HepG2 (cell line): Measurements from ENCODE around the gene HSD3B1. TPM values are rescaled to one million over a fixed set of nuclear protein-coding genes. Genes with fewer than 3 reads are reported as not detected.
A peak's percentile ranks its signal among the peaks of the same experiment; 100 is the strongest.

ENCODE experiments used
- ATAC-seq: fragments of 200-7000 bp; cut with Tn5 transposase; 3 replicates; pipeline ENCODE4 v1.9.1; 2020; ENCODE audit warnings: mild to moderate bottlenecking, moderate library complexity
- BruUV-seq: library from RNA; stranded (reverse); fragments of 400-500 nt; replicated peaks from 2 replicates; lab custom pipeline; 2021; lab: Mats Ljungman, UMichigan
- CTCF ChIA-PET: fragments of 300-600 bp; formaldehyde crosslinking; extraction: SDS; loops from one replicate; lab custom pipeline; 2021; ENCODE audit warnings: low total read pairs, inconsistent platforms, low intra/inter-chr PET ratio; lab: Yijun Ruan, JAX
- POLR2A ChIA-PET: fragments of 350-600 bp; sonication (Branson Sonifier 250); formaldehyde crosslinking; loops from one replicate; lab custom pipeline; 2020; ENCODE audit warnings: antibody characterized with exemption, inconsistent platforms; lab: Yijun Ruan, JAX
- DNase-seq: peaks from one replicate; pipeline ENCODE4 v3.0.0-alpha.2; 2015; ENCODE audit warnings: low spot score
- FAIRE-seq: peaks from 3 replicates; lab custom pipeline; 2011; peaks lifted over from hg19 to GRCh38; lab: Jason Lieb, UNC
- H2AFZ ChIP-seq: one replicate; pipeline ENCODE4 v1.6.1; 2011; ENCODE audit warnings: low read length, inconsistent platforms
- H3K27ac ChIP-seq: fragments of 300-600 bp; 3 replicates; pipeline ENCODE4 v1.8.0; 2011; ENCODE audit warnings: mixed run types, mild to moderate bottlenecking, mixed read lengths, low read length, inconsistent platforms; ENCODE audit not compliant: insufficient read depth; ENCODE audit errors: extremely low read length
- H3K27me3 ChIP-seq, 2 experiments: fragments of 200-600 bp in 1 of 2; 2 replicates in 1 of 2; 3 replicates in 1 of 2; pipeline versions ENCODE4 v1.6.0 to v1.8.0; 2011; ENCODE audit warnings: low read length in 2 of 2, mild to moderate bottlenecking in 2 of 2, moderate library complexity in 2 of 2, inconsistent platforms in 1 of 2; ENCODE audit not compliant: insufficient read depth in 2 of 2, control insufficient read depth in 1 of 2
- H3K36me3 ChIP-seq, 2 experiments: fragments of 200-600 bp in 1 of 2; replicated peaks in 1 of 2; 2 replicates in 1 of 2; 3 replicates in 1 of 2; pipeline versions ENCODE4 v1.5.1 to v1.8.0; 2011; ENCODE audit warnings: low read length in 2 of 2, inconsistent platforms in 1 of 2; ENCODE audit not compliant: insufficient read depth in 2 of 2, control insufficient read depth in 1 of 2
- H3K4me1 ChIP-seq: 2 replicates; pipeline ENCODE4 v1.5.1; 2012; ENCODE audit warnings: low read length, inconsistent platforms; ENCODE audit not compliant: insufficient read depth
- H3K4me2 ChIP-seq: 2 replicates; pipeline ENCODE4 v1.6.0; 2011; ENCODE audit warnings: low read depth, low read length, inconsistent platforms
- H3K4me3 ChIP-seq, 3 experiments: fragments of 200-600 bp in 1 of 3; sonication (generic), shearing (Covaris generic) in 1 of 3; replicated peaks in 1 of 3; 2 replicates each; pipeline ENCODE4 v1.5.1; 2011 to 2016; ENCODE audit warnings: low read length in 3 of 3, inconsistent platforms in 2 of 3, low read depth in 2 of 3, mild to moderate bottlenecking in 2 of 3, control low read depth in 1 of 3, mixed read lengths in 1 of 3; ENCODE audit not compliant: insufficient read depth in 1 of 3
- H3K79me2 ChIP-seq: one replicate; pipeline ENCODE4 v1.6.1; 2011; ENCODE audit warnings: low read length, inconsistent platforms; ENCODE audit not compliant: insufficient read depth
- H3K9ac ChIP-seq: 2 replicates; pipeline ENCODE4 v1.6.0; 2011; ENCODE audit warnings: mild to moderate bottlenecking, low read depth, low read length, inconsistent platforms; ENCODE audit not compliant: insufficient read depth
- H3K9me3 ChIP-seq: 2 replicates; pipeline ENCODE4 v1.5.1; 2012; ENCODE audit warnings: mild to moderate bottlenecking, low read length
- H4K20me1 ChIP-seq: 2 replicates; pipeline ENCODE4 v1.6.0; 2011; ENCODE audit warnings: inconsistent platforms, mild to moderate bottlenecking, low read length, moderate library complexity; ENCODE audit not compliant: insufficient read depth
- FOXO1 ChIP-seq: sonication (generic); formaldehyde crosslinking; IDR thresholded peaks from 2 replicates; pipeline ENCODE4 v1.4.0; 2020; ENCODE audit warnings: missing genetic modification reagents
- HMG20B ChIP-seq: conservative IDR thresholded peaks from 2 replicates; pipeline ENCODE4 v1.6.1; 2016; ENCODE audit warnings: missing genetic modification reagents, missing compliant biosample characterization
- KLF11 ChIP-seq: IDR thresholded peaks from 2 replicates; pipeline ENCODE4 v1.6.1; 2016; ENCODE audit warnings: missing compliant biosample characterization
- MAF1 ChIP-seq: sonication (generic); formaldehyde crosslinking; IDR thresholded peaks from 2 replicates; pipeline ENCODE4 v1.5.0; 2020; ENCODE audit warnings: missing genetic modification reagents, borderline replicate concordance
- POGZ ChIP-seq: sonication (generic); formaldehyde crosslinking; IDR thresholded peaks from 2 replicates; pipeline ENCODE4 v1.4.0; 2020; ENCODE audit warnings: mild to moderate bottlenecking, missing genetic modification reagents
- STAG1 ChIP-seq: sonication (generic); formaldehyde crosslinking; IDR thresholded peaks from 2 replicates; pipeline ENCODE4 v1.4.0; 2020; ENCODE audit warnings: missing genetic modification reagents
- XRCC5 ChIP-seq: fragments of 200-400 bp; formaldehyde crosslinking; optimal IDR thresholded peaks from 2 replicates; pipeline ENCODE3; 2017; ENCODE audit warnings: mild to moderate bottlenecking, low read length
- ZNF512B ChIP-seq: sonication (generic); formaldehyde crosslinking; IDR thresholded peaks from 2 replicates; pipeline ENCODE4 v1.5.1; 2020; ENCODE audit warnings: missing genetic modification reagents, mild to moderate bottlenecking, borderline replicate concordance
- WGBS: methylation state at CpG from one replicate; pipeline ENCODE4 v1.1.6; 2017; ENCODE audit warnings: low lambda C conversion rate; 5-methylcytosine and 5-hydroxymethylcytosine counted together
- in situ Hi-C: cut with HindIII; loops from 2 replicates; pipeline ENCODE4 v1.10.0; 2017; ENCODE audit warnings: low pct_unique_long_range_greater_than_20kb; ENCODE audit not compliant: extremely low pct_ligation_motif_present
- intact Hi-C: fragments of 100-400 bp; cut with micrococcal nuclease; formaldehyde crosslinking; loops from one replicate; pipeline ENCODE4 v1.10.0; 2022; ENCODE audit not compliant: unreplicated experiment
- polyA plus RNA-seq, 8 experiments: library from polyadenylated mRNA; depleted of rRNA in 3 of 8; stranded (reverse) in 7 of 8; unstranded in 1 of 8; fragments of >200 nt; fragmentation: Illumina TruSeq in 4 of 8; extraction: Trizol in 4 of 8; gene quantifications; 2 replicates each; pipeline versions ENCODE4 v1.2.1 to v1.2.3, GENCODE V29; 2011 to 2016; ENCODE audit warnings: low read depth in 4 of 8, missing spikeins in 1 of 8, mixed read lengths in 1 of 8; ENCODE audit not compliant: insufficient read depth in 1 of 8
- total RNA-seq, 5 experiments: library from RNA; depleted of rRNA; stranded (reverse); fragments of >200 nt; fragmentation: Illumina TruSeq; extraction: Trizol; gene quantifications; 2 replicates each; pipeline ENCODE4 v1.2.3, GENCODE V29; 2016; ENCODE audit warnings: low read depth in 1 of 5

The HSD3B1 gene
- total and polyA plus RNA-seq, 2 of the 13 experiments (the other 11 are each of a cell fraction or from before 2014, with no cell fraction given), result not detected

GRCh38 chr1:119475866-119476439 is 31.1 kb upstream of the HSD3B1 start (continued):
- TF ChIP-seq XRCC5 (peak; percentile 72), STAG1 (CRISPR knock-in tag) (peak; percentile 62)

DNA sequence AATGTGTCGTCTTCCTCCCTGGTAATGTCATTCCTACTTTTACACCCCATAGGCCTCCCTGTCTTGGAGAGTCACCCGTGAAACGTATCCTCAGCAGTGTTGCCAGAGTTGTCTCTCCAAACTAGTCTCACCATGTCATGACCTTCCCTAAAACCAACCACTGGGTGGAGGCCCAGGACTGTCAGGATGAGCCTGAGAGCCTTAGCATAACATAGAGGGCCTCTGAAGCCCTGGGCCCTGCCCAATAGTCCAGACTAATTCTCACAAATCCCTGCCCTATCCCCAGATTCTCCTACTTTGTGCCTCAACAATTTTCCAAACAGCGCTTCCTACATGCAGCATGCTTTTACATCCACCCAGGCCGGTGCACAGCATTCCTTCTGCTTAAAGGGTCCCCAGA is 29.3 kb upstream of the HSD3B1 start:
- ChIA-PET CTCF (no interaction called here), POLR2A (no interaction called here)

More for the DNA sequence above, 29.3 kb upstream of the HSD3B1 start:
- H3K27me3 ChIP-seq, result 0 out of 5 replicates have a peak, but pooled peaks cover 0 to 3% of the 10 kb centered on the region in 2 experiments
- DNase-seq (no peak), ATAC-seq (no peak), FAIRE-seq (no peak)
- no peaks in the 10 kb centered on the region for H4K20me1 ChIP-seq
- no peak overlapping the region for H3K4me2 ChIP-seq
- no peak overlapping the region for H3K4me3 ChIP-seq
- intact Hi-C loops, result no loop called here
- H3K9ac ChIP-seq, result no peak overlapping the region
- H2AFZ ChIP-seq, result no peak overlapping the region
- H3K9me3 ChIP-seq, result no peaks in the 10 kb centered on the region
- H3K79me2 ChIP-seq, result no peaks in the 10 kb centered on the region
- no TSS peak for BruUV-seq
- in situ Hi-C loops, result no loop called here
- TF ChIP-seq HMG20B (CRISPR knock-in tag), result no peak
- no peak for TF ChIP-seq ZNF512B
- TF ChIP-seq FOXO1 (CRISPR knock-in tag), result no peak
- no peak for TF ChIP-seq MAF1 (CRISPR knock-in tag)
- TF ChIP-seq KLF11 (CRISPR knock-in tag), result no peak
- no peak for TF ChIP-seq POGZ (CRISPR knock-in tag)
- 56% methylated on average over 5 of the region's 5 CpGs for WGBS
- 0 out of 2 replicates have a peak, but pooled peaks cover 5% of the 10 kb centered on the region for H3K4me1 ChIP-seq
- H3K27ac ChIP-seq, result no peak overlapping the region
- no peaks in the 10 kb centered on the region for H3K36me3 ChIP-seq
